Astrocyte of the cerebellum (primary cell): ENCODE measurements around the gene TMEM232.
A peak's percentile ranks its signal among the peaks of the same experiment; 100 is the strongest.
"Not testable (repeated sequence)": the region's sequence is repeated elsewhere in the genome, so short reads cannot be mapped to it uniquely, and the experiment has no call there.

ENCODE experiments used
- DNase-seq: peaks from one replicate; pipeline ENCODE4 v3.0.0-alpha.2; 2011; ENCODE audit warnings: low read depth
- H3K4me3 ChIP-seq: 2 replicates; pipeline ENCODE4 v1.5.1; 2011; ENCODE audit warnings: mild to moderate bottlenecking, low read depth, low read length, moderate library complexity
- CTCF ChIP-seq: IDR thresholded peaks from 2 replicates; pipeline ENCODE4 v1.5.1; 2012; ENCODE audit warnings: low read length, low read depth, moderate library complexity, mild to moderate bottlenecking; ENCODE audit errors: missing control alignments
- in situ Hi-C: cut with HindIII; loops from 2 replicates; pipeline ENCODE4 v1.10.0; 2017; ENCODE audit warnings: low sequenced_read_pairs

Gene TMEM232

GRCh38 chr5:110736753-110737152 is 10.3 kb upstream of the TMEM232 start:
- H3K4me3 ChIP-seq: no peak overlapping the region
- no peak for DNase-seq
- TF ChIP-seq CTCF: no peak
- in situ Hi-C loops: no loop called here

DNA sequence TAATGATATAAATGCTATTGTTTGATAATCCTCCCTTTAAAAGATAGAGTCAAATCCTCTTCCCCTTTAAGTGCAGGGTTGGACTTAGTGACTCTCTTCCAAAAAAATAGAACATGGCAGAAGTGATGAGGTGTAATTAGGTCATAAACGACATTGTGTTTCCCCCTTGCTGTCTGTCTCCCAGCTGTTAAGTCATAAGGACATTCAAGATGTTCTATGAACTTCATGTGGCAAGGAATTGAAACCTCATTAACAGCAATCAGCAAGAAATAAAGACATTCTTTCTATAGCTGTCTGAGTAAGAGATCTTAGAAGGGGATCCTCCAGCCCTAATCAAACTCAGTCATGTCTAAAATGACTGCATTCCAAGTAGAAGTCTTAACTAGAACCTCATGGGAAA is 9.1 kb upstream of the TMEM232 start:
- DNase-seq: no peak
- TF ChIP-seq CTCF: no peak
- in situ Hi-C loops: no loop called here
- H3K4me3 ChIP-seq: no peak overlapping the region

DNA sequence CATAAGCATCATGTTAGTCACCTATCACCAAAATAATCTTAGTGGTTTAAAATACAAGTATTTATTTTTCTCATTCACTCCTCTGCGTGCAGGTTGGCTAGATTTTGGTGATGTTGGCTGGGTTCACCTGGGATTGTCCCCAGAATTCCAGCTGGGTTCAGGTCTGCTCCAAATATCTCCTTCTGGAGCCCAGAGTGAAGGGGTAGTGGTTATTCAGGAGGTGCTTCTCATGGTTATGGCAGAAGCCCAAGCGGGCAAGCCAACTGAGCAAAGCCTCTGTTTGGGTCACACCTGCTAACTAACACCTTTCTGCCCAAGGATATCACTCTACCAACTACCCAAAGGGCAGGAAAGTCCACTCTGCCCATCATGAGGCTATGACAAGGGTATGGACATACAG is 7.6 kb upstream of the TMEM232 start:
- no peak overlapping the region for H3K4me3 ChIP-seq
- TF ChIP-seq CTCF: no peak
- no peak for DNase-seq
- in situ Hi-C loops: no loop called here

DNA sequence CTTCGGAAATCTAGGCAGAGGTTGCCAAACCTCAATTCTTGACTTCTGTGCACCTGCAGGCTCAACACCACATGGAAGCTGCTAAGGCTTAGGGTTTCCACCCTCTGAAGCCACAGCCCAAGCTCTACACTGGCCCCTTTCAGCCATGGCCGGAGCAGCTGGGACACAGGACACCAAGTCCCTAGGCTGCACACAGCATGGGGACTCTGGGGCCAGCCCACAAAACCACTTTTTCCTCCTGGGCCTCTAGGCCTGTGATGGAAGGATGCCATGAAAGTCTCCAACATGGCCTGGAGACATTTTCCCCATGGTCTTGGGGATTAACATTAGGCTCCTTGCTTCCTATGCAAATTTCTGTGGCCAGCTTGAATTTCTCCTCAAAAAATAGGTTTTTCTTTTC is 5.0 kb upstream of the TMEM232 start:
- DNase-seq, in situ Hi-C loops, H3K4me3 ChIP-seq: not testable (repeated sequence)

DNA sequence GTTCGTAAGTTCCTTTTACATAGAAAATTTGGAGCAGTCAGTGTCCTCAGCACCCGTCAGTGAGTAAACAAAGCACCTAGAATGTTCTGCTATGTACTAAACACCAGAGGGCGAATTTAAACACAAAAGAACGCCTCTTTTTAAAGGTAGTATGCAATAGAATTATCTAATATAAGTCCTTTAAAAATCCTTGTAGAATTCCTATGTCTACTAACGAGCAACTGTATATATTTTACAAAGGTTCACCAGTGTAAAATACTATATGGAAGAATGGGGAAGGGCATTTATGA is 499 bp upstream of the TMEM232 start:
- in situ Hi-C loops: no loop called here
- no peak for DNase-seq
- H3K4me3 ChIP-seq: peak overlapping the region; percentile 43
- no peak for TF ChIP-seq CTCF

- no peak for TF ChIP-seq CTCF
- H3K4me3 ChIP-seq: no peak overlapping the region
- in situ Hi-C loops: no loop called here
- no peak for DNase-seq
Measured at GRCh38 chr5:110718311-110718710, 8.2 kb downstream of the TMEM232 start.

- DNase-seq: no peak
- in situ Hi-C loops: no loop called here
- TF ChIP-seq CTCF: no peak
- H3K4me3 ChIP-seq: no peak overlapping the region
Measured at GRCh38 chr5:110716247-110717245, 9.9 kb downstream of the TMEM232 start.
